ENCODE measurements around the gene RAPGEF4. TPM values are rescaled to one million over a fixed set of nuclear protein-coding genes. Genes with fewer than 3 reads are reported as not detected.
A peak's percentile ranks its signal among the peaks of the same experiment; 100 is the strongest.

Gene RAPGEF4
- total and polyA plus RNA-seq, 9 of the 15 experiments (the other 6 are each of a cell fraction or from before 2014, with no cell fraction given) = 0.04 to 0.33 (median 0.13) TPM; not detected in 6

DNA sequence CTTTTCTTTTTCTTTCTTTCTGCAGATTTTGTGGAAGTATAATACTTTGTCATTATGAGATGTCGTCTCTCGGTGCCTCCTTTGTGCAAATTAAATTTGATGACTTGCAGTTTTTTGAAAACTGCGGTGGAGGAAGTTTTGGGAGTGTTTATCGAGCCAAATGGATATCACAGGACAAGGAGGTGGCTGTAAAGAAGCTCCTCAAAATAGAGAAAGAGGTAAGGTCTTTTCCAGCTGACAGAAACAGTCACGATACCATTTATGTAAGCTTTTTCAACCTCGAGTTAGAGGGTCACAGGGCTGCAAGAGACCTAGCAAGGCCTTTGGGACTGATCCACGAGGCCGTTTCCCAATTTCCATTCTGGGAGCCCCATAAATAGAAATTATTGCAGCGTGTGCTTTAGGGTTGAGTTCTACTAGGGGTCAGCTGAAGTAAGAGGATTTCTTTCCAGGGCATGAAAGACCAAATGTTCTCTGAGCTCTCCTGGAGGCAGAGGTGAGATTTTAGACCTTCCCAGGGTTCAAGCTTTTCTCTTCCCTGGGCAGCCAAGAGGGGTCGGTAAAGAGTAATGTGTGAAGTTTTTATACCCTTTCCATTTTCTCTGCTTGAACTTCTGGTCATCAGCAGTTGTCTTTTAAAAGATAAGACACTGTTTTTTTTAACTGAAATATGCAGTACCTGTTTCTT lies 355.5 kb downstream of the RAPGEF4 start (continued):
- TF ChIP-seq EP300 (IDR thresholded peaks at IDR 0.05; ENCODE audit: low read length) (peak; percentile 37; the same call in 1 of the 2 replicates), GTF3C2 (IDR thresholded peaks at IDR 0.05; ENCODE audit: borderline replicate concordance, extremely low read depth, insufficient read length) (no peak), C11orf30 (IDR thresholded peaks at IDR 0.05; ENCODE audit: low read depth) (peak; percentile 100), SMAD1 (IDR thresholded peaks at IDR 0.05; ENCODE audit: low read depth, low read length, partially characterized antibody) (no peak), CHD2 (IDR thresholded peaks at IDR 0.05; ENCODE audit: low read depth, low read length) (0 out of 2 replicates have a peak, but pooled peaks have one; percentile 17), PREB (CRISPR knock-in tag; IDR thresholded peaks at IDR 0.05) (no peak), PTBP1 (IDR thresholded peaks at IDR 0.05; ENCODE audit: low read depth, low read length) (no peak), DDX20 (tag; IDR thresholded peaks at IDR 0.05; ENCODE audit: low read depth) (no peak), ZNF766 (CRISPR knock-in tag; conservative IDR thresholded peaks at IDR 0.05) (peak; percentile 71; the same call in 1 of the 2 replicates), NRF1 (conservative IDR thresholded peaks at IDR 0.05 in 1 of 2, IDR thresholded peaks at IDR 0.05 in 1 of 2) (no peak), RFX1 (IDR thresholded peaks at IDR 0.05) (no peak), PCBP1 (IDR thresholded peaks at IDR 0.05; ENCODE audit: low read depth, low read length, poor library complexity, severe bottlenecking) (no peak), GTF2E2 (tag; IDR thresholded peaks at IDR 0.05) (peak; percentile 81; the same call in 1 of the 2 replicates), ZNF408 (CRISPR knock-in tag; IDR thresholded peaks at IDR 0.05; ENCODE audit: low read depth) (no peak), ZNF224 (CRISPR knock-in tag; IDR thresholded peaks at IDR 0.05) (no peak), PBX2 (CRISPR knock-in tag; IDR thresholded peaks at IDR 0.05; ENCODE audit: low read depth) (no peak), PBX2 (tag; conservative IDR thresholded peaks at IDR 0.05; ENCODE audit: low read depth) (no peak; the same call in none of the 2 replicates), NR2C2 (CRISPR knock-in tag; IDR thresholded peaks at IDR 0.05) (no peak), NR2C2 (tag; IDR thresholded peaks at IDR 0.05) (peak; percentile 70), POLR2AphosphoS2 (IDR thresholded peaks at IDR 0.05; ENCODE audit: low read length) (no peak), TSC22D4 (tag; IDR thresholded peaks at IDR 0.05) (no peak), MECOM (CRISPR knock-in tag; IDR thresholded peaks at IDR 0.05) (no peak)

Data from K562 (cell line).